NCI-H1436 (cell line): ENCODE data around the gene MYO7B.
"Not testable (repeated sequence)": the region's sequence is repeated elsewhere in the genome, so short reads cannot be mapped to it uniquely, and the experiment has no call there.

ENCODE experiments used
- DNase-seq: peaks from one replicate; lab custom pipeline; 2025; lab: John Stamatoyannopoulos, UW

MYO7B gene

DNA sequence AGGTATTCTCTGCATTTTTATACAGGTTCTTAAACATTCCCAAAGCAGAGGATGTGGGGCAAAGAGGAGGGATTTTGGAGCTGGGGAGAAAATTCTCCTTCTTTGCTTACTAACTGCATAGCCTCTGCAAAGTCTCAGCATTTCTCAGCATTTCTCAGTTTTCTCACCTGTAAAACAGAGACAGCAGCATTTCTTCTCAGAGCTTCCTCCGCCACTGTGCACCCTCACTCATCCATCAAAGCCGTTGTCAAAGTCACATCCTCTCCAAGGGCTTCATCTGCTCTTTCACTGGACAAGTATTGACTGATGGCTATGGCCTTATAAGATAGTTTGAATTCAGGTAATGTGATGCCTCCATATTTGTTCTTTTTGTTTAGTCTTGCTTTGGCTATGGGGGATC, 17.4 kb downstream of the MYO7B start:
- no peak for DNase-seq

- DNase-seq, result no peak
Observed at GRCh38 chr2:127558911-127559310, 23.4 kb downstream of the MYO7B start.

- DNase-seq, result no peak
Observed at GRCh38 chr2:127559454-127559853, 24.0 kb downstream of the MYO7B start.

DNA sequence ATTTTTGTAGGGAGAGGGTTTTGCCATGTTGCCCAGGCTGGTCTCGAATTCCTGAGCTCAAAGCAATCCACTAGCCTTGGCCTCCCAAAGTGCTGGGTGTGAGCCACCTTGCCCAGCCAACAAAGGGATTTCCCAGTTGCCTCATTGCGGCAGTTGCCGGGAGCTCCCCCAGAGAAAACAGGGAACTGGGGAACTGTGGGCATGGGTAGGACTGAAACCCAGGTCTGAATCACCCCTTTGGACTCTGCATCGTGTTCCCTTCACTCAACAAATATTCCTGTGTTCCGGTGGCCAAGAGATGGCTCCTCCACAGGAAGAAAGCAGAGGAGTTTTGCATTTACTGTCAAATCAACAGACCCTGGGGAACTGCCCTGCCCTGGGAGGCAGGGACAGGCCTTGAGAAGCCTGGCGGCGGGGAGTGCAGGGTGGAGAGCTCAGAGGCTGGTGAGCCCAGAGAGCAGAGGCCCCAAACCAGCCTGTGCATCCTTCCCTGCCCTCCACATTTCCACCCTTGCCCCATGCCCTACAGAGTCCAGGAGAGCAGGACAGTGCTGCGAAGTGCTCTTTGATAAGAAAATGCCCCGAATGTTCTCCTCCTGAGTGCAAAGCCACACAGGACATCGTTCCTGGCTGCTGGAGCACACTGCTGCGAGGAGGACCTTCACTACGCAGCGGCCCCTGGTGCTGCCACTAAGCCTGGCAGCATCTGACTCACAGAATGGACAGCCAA, 24.9 kb downstream of the MYO7B start:
- DNase-seq, result no peak

DNA sequence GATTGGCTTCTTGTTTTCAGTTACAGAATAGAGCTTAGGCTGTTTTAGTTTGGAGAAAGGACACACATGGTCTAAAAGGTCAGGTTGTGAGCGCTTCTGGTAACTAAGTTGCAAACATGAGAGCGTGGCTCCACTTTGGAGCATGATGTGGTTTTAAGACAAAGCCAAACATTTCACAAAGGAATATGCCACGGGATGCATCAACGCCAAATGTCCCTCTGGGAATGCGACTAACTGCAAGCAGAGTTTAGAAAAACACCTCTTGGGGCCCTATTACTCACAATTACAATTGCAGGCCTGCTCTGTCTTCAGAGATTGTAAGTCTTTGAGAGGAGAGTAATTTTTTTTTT, 25.4 kb downstream of the MYO7B start:
- DNase-seq, result no peak

DNA sequence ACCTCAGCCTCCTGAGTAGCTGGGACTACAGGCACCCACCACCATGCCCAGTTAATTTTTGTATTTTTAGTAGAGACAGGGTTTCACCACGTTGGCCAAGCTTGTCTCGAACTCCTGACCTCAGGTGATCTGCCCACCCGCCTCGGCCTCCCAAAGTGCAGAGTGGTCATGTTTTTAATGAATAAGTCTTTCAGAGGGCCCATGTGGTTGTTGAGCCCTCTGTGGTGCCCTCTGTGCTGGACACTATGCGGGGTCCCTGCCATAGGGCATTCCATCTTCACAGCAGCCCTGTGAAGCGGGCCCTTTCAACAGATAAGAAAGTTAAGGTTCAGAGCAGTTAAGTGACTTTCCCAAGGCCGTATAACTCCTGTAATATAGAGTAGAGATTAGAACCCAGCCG, 25.9 kb downstream of the MYO7B start:
- no peak for DNase-seq

- no peak for DNase-seq
Observed at GRCh38 chr2:127562936-127563335, 27.5 kb downstream of the MYO7B start.

- DNase-seq, result no peak
Observed at GRCh38 chr2:127563458-127564428, 28.3 kb downstream of the MYO7B start.

GRCh38 chr2:127564429-127565260, 29.2 kb downstream of the MYO7B start:
- DNase-seq, result no peak

DNA sequence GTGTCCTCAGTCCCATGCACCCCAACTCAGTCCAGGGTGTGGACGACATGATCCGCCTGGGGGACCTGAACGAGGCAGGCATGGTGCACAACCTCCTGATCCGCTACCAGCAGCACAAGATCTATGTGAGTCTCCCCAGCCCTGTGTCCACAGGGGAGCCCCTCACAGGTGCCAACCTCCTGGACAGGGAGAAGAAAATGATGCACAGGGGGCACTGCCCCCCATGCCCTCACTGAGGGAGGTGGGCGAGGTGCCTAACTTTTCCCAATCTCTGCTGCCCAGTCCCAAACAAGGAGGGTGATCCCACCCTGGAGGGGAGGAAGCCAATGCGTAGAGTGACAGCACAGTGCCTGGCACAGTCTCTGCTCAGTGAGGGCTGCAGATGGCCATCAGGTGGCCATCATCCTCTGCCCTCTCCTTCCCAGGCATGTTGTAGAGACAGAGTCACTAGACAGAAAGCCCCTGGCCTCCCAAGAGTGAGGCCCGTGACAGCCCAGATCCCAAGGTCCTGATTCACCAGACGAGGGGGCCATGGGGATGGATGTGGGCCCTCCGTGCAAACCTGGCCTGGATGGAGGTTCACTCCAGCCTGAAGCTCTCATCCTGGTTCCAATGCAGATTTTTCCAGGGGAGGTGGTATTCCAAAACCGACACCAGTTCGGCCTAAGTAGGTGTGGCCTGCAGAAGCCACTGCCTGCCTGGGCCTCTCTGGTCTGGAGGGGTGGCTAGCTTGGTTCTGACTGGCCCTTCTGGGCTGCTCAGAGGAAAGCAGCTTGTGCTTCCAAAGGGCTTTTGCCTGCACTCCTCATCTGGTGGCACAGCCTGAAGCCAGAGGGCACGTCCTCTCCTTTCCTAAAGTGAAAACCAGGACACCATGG, 30.0 kb downstream of the MYO7B start:
- DNase-seq, result no peak

DNA sequence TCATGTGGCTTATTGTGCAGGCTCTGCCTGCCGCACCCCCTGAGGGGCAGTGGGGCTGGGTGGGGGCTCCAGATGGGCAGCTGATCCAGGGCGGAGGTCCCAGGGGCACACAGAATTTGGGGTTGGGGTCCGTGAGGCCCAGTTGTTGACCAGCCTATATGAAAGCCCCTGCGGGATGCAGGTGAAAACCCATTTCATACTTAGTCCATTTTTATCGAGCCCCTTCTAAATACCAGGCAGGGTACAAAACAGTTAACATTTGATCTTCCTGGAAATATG, 30.6 kb downstream of the MYO7B start:
- DNase-seq, result no peak

- DNase-seq, result no peak
Observed at GRCh38 chr2:127566576-127566975, 31.1 kb downstream of the MYO7B start.

DNA sequence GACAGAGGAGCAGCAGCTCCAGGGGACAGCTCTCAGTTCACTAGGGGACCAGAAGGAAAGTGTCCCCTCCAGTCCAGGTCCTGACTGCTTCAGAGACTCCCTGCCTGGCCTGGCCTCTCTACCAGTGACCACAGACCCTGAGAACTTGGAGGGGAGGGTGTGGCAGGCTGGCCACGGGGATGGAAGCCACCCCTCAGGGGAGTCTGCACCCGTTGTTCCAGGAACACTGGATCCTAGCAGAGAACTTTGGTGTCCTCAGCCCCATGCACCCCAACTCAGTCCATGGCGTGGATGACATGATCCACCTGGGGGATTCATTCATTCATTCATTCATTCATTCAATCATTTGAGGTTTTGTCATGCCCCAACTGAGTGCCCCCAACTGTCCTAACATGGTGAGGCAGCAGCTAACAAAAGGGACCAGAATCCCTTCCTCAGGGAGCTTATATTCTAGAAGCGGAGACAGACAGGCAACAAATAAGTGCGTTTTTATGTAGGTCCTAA, 31.9 kb downstream of the MYO7B start:
- no peak for DNase-seq

GRCh38 chr2:127568128-127568527, 32.6 kb downstream of the MYO7B start:
- no peak for DNase-seq

- DNase-seq, result no peak
Observed at GRCh38 chr2:127569666-127570065, 34.2 kb downstream of the MYO7B start.

DNA sequence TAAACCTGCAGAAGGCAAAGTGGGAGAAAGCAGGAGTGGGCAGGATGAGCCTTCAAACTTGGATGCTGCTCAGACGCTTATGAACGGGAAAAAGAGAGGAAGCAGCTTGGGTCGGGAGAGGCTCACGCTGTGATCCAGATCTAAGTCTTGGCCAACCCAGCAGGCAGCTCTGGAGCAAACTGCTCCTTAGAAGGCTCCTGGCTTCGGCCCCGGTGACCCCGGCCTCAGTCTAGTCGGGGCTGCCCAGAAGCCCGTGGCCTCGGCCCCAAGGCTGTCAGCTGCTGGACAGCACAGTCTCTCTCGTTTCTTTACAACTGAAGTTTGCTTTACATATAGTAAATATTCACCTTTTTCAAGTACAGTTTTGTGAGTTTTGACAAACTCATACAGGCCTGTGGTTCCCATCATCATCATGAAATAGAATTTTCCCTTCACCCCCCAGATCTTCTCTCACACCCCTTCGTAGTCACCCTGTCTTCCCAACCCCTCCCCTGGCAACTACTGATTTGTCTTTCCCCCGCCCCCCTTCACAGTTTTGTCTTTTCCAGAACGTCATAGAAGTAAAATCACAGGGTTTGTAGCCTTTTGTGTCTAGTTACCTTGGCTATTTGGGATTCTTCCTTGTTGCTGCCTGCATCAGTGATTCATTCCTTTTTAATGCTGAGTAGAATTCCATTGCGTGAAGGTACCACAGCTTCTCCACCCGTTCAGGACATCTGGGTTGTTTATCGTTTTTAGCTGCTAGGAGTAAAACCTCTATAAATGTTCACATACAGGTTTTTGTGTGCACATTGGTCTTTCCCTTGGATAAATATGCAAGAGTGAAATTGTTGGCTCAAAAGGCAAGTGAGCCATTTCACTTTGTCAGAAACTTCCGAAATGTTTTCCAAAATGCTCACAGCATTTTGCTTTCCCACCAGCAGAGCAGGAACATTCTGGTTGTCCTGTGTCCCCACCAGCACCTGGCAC, 35.1 kb downstream of the MYO7B start:
- DNase-seq, result no peak

DNA sequence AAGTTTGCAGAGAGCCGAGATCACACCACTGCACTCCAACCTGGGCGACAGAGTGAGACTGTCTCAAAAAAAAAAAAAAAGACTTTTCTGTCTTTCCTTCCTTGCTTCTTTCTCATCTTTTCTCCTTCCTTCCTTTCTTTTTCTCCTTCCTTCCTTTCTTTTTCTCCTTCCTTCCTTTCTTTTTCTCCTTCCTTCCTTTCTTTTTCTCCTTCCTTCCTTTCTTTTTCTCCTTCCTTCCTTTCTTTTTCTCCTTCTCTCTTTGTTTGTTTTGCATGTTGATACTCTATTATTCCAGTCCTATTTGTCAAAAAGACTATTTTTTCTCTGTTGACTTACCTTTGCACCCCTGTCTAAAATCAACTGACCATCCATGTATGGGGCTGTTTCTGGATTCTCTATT, 36.9 kb downstream of the MYO7B start:
- not testable (repeated sequence) for DNase-seq

- no peak for DNase-seq
Observed at GRCh38 chr2:127572841-127573240, 37.4 kb downstream of the MYO7B start.

- DNase-seq, result no peak
Observed at GRCh38 chr2:127573298-127573697, 37.8 kb downstream of the MYO7B start.

DNA sequence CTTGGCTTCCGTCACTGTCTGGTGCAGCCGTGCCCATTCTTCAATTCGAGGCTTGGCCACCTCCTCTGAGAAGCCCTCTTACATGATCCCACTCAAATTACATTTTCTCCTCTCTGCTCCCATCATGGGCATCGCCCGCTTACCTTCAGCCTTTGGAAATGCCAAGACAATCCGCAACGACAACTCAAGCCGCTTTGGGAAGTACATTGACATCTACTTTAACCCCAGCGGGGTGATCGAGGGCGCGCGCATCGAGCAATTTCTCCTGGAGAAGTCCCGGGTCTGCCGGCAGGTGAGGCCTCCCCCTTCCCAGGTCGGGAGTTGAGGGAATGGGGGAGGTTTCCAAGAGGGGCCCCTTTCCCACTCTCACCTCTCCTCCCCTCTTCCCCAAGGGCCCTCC, 38.3 kb downstream of the MYO7B start:
- no peak for DNase-seq
